Neural cell (in vitro differentiated cells): Measurements from ENCODE around the gene EIF2AK2. TPM values are rescaled to one million over a fixed set of nuclear protein-coding genes. Genes with fewer than 3 reads are reported as not detected.

Experiments
- H2AFZ ChIP-seq: fragments of 200-600, 300-800 bp; sonication (generic), shearing (Covaris generic); 2 replicates; pipeline ENCODE4 v1.6.0; 2014; ENCODE audit warnings: low read depth, mild to moderate bottlenecking, antibody characterized with exemption, low read length, moderate library complexity
- H3F3A ChIP-seq: fragments of 200-600 bp; shearing (Covaris generic); 2 replicates; pipeline ENCODE4 v1.6.1; 2016; ENCODE audit warnings: mild to moderate bottlenecking, moderate library complexity, mixed read lengths, antibody characterized with exemption, low read length; ENCODE audit not compliant: insufficient read depth, poor library complexity, severe bottlenecking
- H3K27ac ChIP-seq: fragments of 200-600, 300-800 bp; sonication (generic), shearing (Covaris generic); 2 replicates; pipeline ENCODE4 v1.5.1; 2014; ENCODE audit warnings: mild to moderate bottlenecking, low read length, moderate library complexity
- H3K27me3 ChIP-seq: fragments of 300-800, 200-600 bp; sonication (generic), shearing (Covaris generic); 2 replicates; pipeline ENCODE4 v1.6.0; 2014; ENCODE audit warnings: mild to moderate bottlenecking, low read depth, low read length, moderate library complexity; ENCODE audit not compliant: insufficient read depth
- H3K36me3 ChIP-seq: fragments of 300-800, 200-600 bp; sonication (generic), shearing (Covaris generic); 2 replicates; pipeline ENCODE4 v1.5.1; 2014; ENCODE audit warnings: mild to moderate bottlenecking, antibody characterized with exemption, low read length, moderate library complexity; ENCODE audit not compliant: insufficient read depth
- H3K4me2 ChIP-seq: fragments of 300-800, 200-600 bp; sonication (generic), shearing (Covaris generic); 2 replicates; pipeline ENCODE4 v1.6.0; 2014; ENCODE audit warnings: mild to moderate bottlenecking, low read length
- H3K4me3 ChIP-seq: fragments of 300-800, 200-600 bp; sonication (generic), shearing (Covaris generic); 2 replicates; pipeline ENCODE4 v1.5.1; 2014; ENCODE audit warnings: mild to moderate bottlenecking, low read length, moderate library complexity
- H3K79me2 ChIP-seq: fragments of 200-600 bp; shearing (Covaris generic); replicated peaks from 2 replicates; pipeline ENCODE4 v1.6.0; 2014; ENCODE audit warnings: mild to moderate bottlenecking, low read length, moderate library complexity; ENCODE audit not compliant: insufficient read depth
- H3K9ac ChIP-seq: fragments of 300-800, 200-600 bp; sonication (generic), shearing (Covaris generic); 2 replicates; pipeline ENCODE4 v1.6.1; 2016; ENCODE audit warnings: mild to moderate bottlenecking, low read length, mixed read lengths
- H3K9me2 ChIP-seq: fragments of 200-600 bp; shearing (Covaris generic); 2 replicates; pipeline ENCODE4 v1.6.1; 2016; ENCODE audit warnings: mild to moderate bottlenecking, low read length, mixed read lengths; ENCODE audit not compliant: insufficient read depth
- H3K9me3 ChIP-seq: fragments of 200-600, 300-800 bp; sonication (generic), shearing (Covaris generic); 2 replicates; pipeline ENCODE4 v1.6.1; 2016; ENCODE audit warnings: mild to moderate bottlenecking, mixed run types, low read length, moderate library complexity, mixed read lengths
- H4K20me1 ChIP-seq: fragments of 200-600 bp; shearing (Covaris generic); 2 replicates; pipeline ENCODE4 v1.6.1; 2016; ENCODE audit warnings: mild to moderate bottlenecking, mixed run types; ENCODE audit not compliant: insufficient read depth
- EP300 ChIP-seq: fragments of 450-650 bp; conservative IDR thresholded peaks from 2 replicates; pipeline ENCODE4 v1.6.1; 2014; ENCODE audit warnings: antibody characterized with exemption, mild to moderate bottlenecking, moderate library complexity; ENCODE audit not compliant: poor library complexity, severe bottlenecking
- EZH2 ChIP-seq: fragments of 200-600, 300-800 bp; shearing (Covaris generic), sonication (generic); IDR thresholded peaks from 2 replicates; pipeline ENCODE4 v1.6.1; 2014; ENCODE audit warnings: antibody characterized with exemption, low read length, borderline replicate concordance, mild to moderate bottlenecking; ENCODE audit not compliant: insufficient read depth, poor library complexity, severe bottlenecking
- MXI1 ChIP-seq: fragments of 450-650 bp; conservative IDR thresholded peaks from 2 replicates; pipeline ENCODE4 v1.6.1; 2014; ENCODE audit warnings: antibody characterized with exemption, mild to moderate bottlenecking; ENCODE audit not compliant: poor library complexity, severe bottlenecking
- POLR2AphosphoS5 ChIP-seq: IDR thresholded peaks from 2 replicates; pipeline ENCODE4 v1.6.1; 2012
- RAD21 ChIP-seq: fragments of 450-650 bp; conservative IDR thresholded peaks from 2 replicates; pipeline ENCODE4 v1.6.1; 2014; ENCODE audit warnings: antibody characterized with exemption, mild to moderate bottlenecking, moderate library complexity
- SMC3 ChIP-seq: fragments of 450-650 bp; conservative IDR thresholded peaks from 2 replicates; pipeline ENCODE4 v1.6.1; 2014; ENCODE audit warnings: antibody characterized with exemption, mild to moderate bottlenecking, moderate library complexity; ENCODE audit not compliant: poor library complexity
- TAF1 ChIP-seq: IDR thresholded peaks from 2 replicates; pipeline ENCODE4 v1.6.1; 2012; ENCODE audit warnings: low read depth
- polyA plus RNA-seq: library from polyadenylated mRNA; depleted of rRNA; stranded (reverse); fragments of >200 nt; gene quantifications from 2 replicates; pipeline ENCODE4 v1.2.3, GENCODE V29; 2014
- TF ChIP-seq, protein P1 (sequence below): fragments of 450-650 bp; IDR thresholded peaks from 2 replicates; pipeline ENCODE4 v1.5.1; 2014; ENCODE audit warnings: antibody characterized with exemption, mild to moderate bottlenecking, moderate library complexity; ENCODE audit not compliant: poor library complexity, severe bottlenecking
- TF ChIP-seq, protein P2 (sequence below): IDR thresholded peaks from 2 replicates; pipeline ENCODE4 v1.6.1; 2012; ENCODE audit warnings: borderline replicate concordance

EIF2AK2 gene
- polyA plus RNA-seq, 1 donor from 2014 or later, result 2.5 TPM

DNA sequence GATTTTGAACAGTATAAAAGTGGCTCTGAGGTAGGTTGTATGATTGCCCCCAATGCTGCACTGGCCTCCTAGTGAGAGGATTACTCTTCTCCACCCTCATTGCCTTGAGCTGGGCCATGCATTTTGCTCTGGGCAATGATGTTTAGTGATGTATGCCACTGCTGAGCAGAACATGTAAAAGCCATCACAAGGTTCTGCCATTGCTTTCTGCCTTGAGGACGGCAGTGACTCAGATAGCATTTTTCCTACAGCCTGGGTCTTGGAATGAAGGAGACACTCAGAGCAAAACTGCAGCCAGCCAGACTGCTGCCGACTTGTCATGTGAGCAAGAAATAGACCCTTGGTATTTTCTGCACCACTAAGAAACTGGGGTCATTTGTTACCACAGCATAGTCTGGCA, 44.8 kb downstream of the EIF2AK2 start:
- Histone ChIP-seq H3F3A (no peaks in the 10 kb centered on the region), H3K9ac (no peak overlapping the region), H2AFZ (no peak overlapping the region), H3K79me2 (no peaks in the 10 kb centered on the region), H3K4me2 (no peak overlapping the region), H4K20me1 (no peaks in the 10 kb centered on the region), H3K27me3 (no peaks in the 10 kb centered on the region), H3K9me2 (no peaks in the 10 kb centered on the region), H3K4me3 (no peak overlapping the region), H3K36me3 (no peaks in the 10 kb centered on the region), H3K27ac (no peak overlapping the region), H3K9me3 (no peaks in the 10 kb centered on the region)
- TF ChIP-seq SMC3 (no peak), EP300 (no peak), EZH2 (no peak), MXI1 (no peak), TAF1 (no peak), POLR2AphosphoS5 (no peak)
- TF ChIP-seq, protein P1, sequence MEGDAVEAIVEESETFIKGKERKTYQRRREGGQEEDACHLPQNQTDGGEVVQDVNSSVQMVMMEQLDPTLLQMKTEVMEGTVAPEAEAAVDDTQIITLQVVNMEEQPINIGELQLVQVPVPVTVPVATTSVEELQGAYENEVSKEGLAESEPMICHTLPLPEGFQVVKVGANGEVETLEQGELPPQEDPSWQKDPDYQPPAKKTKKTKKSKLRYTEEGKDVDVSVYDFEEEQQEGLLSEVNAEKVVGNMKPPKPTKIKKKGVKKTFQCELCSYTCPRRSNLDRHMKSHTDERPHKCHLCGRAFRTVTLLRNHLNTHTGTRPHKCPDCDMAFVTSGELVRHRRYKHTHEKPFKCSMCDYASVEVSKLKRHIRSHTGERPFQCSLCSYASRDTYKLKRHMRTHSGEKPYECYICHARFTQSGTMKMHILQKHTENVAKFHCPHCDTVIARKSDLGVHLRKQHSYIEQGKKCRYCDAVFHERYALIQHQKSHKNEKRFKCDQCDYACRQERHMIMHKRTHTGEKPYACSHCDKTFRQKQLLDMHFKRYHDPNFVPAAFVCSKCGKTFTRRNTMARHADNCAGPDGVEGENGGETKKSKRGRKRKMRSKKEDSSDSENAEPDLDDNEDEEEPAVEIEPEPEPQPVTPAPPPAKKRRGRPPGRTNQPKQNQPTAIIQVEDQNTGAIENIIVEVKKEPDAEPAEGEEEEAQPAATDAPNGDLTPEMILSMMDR, result no peak
- TF ChIP-seq, protein P2, sequence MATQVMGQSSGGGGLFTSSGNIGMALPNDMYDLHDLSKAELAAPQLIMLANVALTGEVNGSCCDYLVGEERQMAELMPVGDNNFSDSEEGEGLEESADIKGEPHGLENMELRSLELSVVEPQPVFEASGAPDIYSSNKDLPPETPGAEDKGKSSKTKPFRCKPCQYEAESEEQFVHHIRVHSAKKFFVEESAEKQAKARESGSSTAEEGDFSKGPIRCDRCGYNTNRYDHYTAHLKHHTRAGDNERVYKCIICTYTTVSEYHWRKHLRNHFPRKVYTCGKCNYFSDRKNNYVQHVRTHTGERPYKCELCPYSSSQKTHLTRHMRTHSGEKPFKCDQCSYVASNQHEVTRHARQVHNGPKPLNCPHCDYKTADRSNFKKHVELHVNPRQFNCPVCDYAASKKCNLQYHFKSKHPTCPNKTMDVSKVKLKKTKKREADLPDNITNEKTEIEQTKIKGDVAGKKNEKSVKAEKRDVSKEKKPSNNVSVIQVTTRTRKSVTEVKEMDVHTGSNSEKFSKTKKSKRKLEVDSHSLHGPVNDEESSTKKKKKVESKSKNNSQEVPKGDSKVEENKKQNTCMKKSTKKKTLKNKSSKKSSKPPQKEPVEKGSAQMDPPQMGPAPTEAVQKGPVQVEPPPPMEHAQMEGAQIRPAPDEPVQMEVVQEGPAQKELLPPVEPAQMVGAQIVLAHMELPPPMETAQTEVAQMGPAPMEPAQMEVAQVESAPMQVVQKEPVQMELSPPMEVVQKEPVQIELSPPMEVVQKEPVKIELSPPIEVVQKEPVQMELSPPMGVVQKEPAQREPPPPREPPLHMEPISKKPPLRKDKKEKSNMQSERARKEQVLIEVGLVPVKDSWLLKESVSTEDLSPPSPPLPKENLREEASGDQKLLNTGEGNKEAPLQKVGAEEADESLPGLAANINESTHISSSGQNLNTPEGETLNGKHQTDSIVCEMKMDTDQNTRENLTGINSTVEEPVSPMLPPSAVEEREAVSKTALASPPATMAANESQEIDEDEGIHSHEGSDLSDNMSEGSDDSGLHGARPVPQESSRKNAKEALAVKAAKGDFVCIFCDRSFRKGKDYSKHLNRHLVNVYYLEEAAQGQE, result no peak

DNA sequence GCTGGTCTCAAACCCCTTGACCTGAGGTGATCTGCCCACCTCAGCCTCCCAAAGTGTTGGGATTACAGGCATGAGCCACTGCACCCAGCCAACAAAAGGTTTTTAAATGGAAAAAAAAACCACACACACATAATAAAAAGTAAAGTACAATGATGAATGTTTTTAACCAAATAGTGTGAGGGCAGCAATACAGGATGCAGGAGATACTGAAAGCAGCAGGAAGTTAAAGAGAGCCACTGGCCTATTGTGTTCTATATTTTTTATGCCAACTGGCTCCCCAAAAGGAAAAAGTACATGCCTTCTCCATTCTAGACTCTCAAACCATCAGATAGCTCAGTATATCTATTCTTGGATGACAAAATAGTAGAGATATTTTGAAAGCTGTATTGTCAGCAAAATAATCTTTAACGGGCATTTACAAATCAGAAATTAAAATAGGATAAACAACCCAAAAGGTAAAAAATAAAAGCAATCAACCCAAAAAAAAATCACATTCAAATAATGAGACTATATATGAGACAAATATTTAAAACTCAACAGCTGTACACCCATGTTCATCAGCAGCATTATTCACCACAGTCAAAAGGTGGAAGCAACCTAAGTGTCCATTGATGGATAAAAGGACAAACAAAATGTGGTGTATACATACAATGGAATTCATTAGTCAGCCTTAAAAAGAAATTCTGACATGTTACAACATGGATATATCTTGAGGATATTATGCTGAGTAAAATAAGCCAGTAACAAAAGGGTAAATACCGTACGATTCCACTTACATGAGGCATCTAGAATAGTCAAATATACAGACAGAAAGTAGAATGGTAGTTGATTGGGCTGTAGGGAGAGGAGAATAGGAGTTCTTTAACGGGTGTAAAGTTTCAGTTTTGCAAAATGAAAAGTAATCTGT, 46.2 kb downstream of the EIF2AK2 start:
- H3F3A ChIP-seq, result no peaks in the 10 kb centered on the region
- H3K27me3 ChIP-seq, result no peaks in the 10 kb centered on the region
- H3K9me2 ChIP-seq, result no peaks in the 10 kb centered on the region
- no peak overlapping the region for H3K9ac ChIP-seq
- H2AFZ ChIP-seq, result no peak overlapping the region
- no peak overlapping the region for H3K27ac ChIP-seq
- no peaks in the 10 kb centered on the region for H4K20me1 ChIP-seq
- TF ChIP-seq EP300 (no peak), RAD21 (no peak), TAF1 (no peak), POLR2AphosphoS5 (no peak), MXI1 (no peak), SMC3 (no peak), EZH2 (no peak)
- TF ChIP-seq, protein P2, result no peak
- TF ChIP-seq, protein P1, result no peak
- H3K79me2 ChIP-seq, result no peaks in the 10 kb centered on the region
- no peak overlapping the region for H3K4me3 ChIP-seq
- no peaks in the 10 kb centered on the region for H3K36me3 ChIP-seq
- no peak overlapping the region for H3K4me2 ChIP-seq
- no peaks in the 10 kb centered on the region for H3K9me3 ChIP-seq
